HG02884 (cell line): Measurements from ENCODE around the gene MST1.

Experiments used
- ATAC-seq: cut with Tn5 transposase; IDR thresholded peaks from one replicate; pipeline ENCODE4 v1.9.1; 2021; ENCODE audit warnings: mild to moderate bottlenecking, moderate library complexity; ENCODE audit not compliant: unreplicated experiment

Gene MST1

GRCh38 chr3:49689046-49689907, at the start of gene MST1, which contains the start of gene RNF123:
Gene MST1, minus strand, starts transcription at chr3:49689474. Its CDS starts 783 bp downstream, at chr3:49688691.
Gene RNF123, plus strand, starts transcription at chr3:49689557. Its CDS starts 1,609 bp downstream, at chr3:49691166.
- peak; percentile 54 for ATAC-seq

- no peak for ATAC-seq
These were observed 48.9 kb upstream of the MST1 start for GRCh38 chr3:49738067-49738713.

GRCh38 chr3:49734752-49735151, 45.5 kb upstream of the MST1 start:
- no peak for ATAC-seq

GRCh38 chr3:49733551-49733950, 44.3 kb upstream of the MST1 start:
- no peak for ATAC-seq

GRCh38 chr3:49732597-49732996, 43.3 kb upstream of the MST1 start:
- no peak for ATAC-seq

- ATAC-seq = no peak
These were observed 40.8 kb upstream of the MST1 start for GRCh38 chr3:49729966-49730609.

- no peak for ATAC-seq
These were observed 38.7 kb upstream of the MST1 start for GRCh38 chr3:49727924-49728361.

GRCh38 chr3:49727154-49727923, 38.1 kb upstream of the MST1 start:
- ATAC-seq = no peak

- no peak for ATAC-seq
These were observed 36.8 kb upstream of the MST1 start for GRCh38 chr3:49725906-49726681.

- ATAC-seq = no peak
These were observed 35.3 kb upstream of the MST1 start for GRCh38 chr3:49724586-49724985.

- ATAC-seq = peak; percentile 76
These were observed 34.6 kb upstream of the MST1 start, which contains the start of gene GMPPB for GRCh38 chr3:49723628-49724551. Gene GMPPB, minus strand, starts transcription at chr3:49723951. Its CDS starts 225 bp downstream, at chr3:49723726.

- no peak for ATAC-seq
These were observed 34.0 kb upstream of the MST1 start for GRCh38 chr3:49723296-49723627.

GRCh38 chr3:49722896-49723295, 33.6 kb upstream of the MST1 start:
- ATAC-seq = no peak

- no peak for ATAC-seq
These were observed 32.9 kb upstream of the MST1 start for GRCh38 chr3:49721896-49722781.

GRCh38 chr3:49721596-49721895, 32.3 kb upstream of the MST1 start:
- no peak for ATAC-seq

GRCh38 chr3:49720855-49721595, 31.8 kb upstream of the MST1 start:
- ATAC-seq = no peak

GRCh38 chr3:49719214-49719884, 30.1 kb upstream of the MST1 start, which contains the start of gene AMIGO3:
Gene AMIGO3, minus strand, starts transcription at chr3:49719684. Its CDS starts 219 bp downstream, at chr3:49719465.
- peak; percentile 50 for ATAC-seq
